Heart right ventricle (tissue), 16 donors: ENCODE measurements around the gene POLR3H. TPM values are rescaled to one million over a fixed set of nuclear protein-coding genes. Genes with fewer than 3 reads are reported as not detected.

ENCODE experiments used
- ATAC-seq, 8 donors: fragments of 200-7000 bp; cut with Tn5 transposase; one replicate each; pipeline ENCODE4 v1.9.1; 2020; ENCODE audit warnings: mild to moderate bottlenecking in 8 of 8, moderate library complexity in 8 of 8, moderate number of reproducible peaks in 1 of 8
- DNase-seq, 2 donors: peaks; one replicate each; pipeline ENCODE4 v3.0.0-alpha.2; 2020
- H3K27ac ChIP-seq, 10 donors: fragments of 200-600 bp; sonication (generic) in 2 of 10; one replicate each; pipeline versions ENCODE4 v1.5.0 to v1.8.0; 2020 to 2022; ENCODE audit warnings: mild to moderate bottlenecking in 3 of 10
- H3K27me3 ChIP-seq, 7 donors: fragments of 200-600 bp; one replicate each; pipeline ENCODE4 v1.8.0; 2021 to 2022; ENCODE audit warnings: mild to moderate bottlenecking in 2 of 7
- H3K36me3 ChIP-seq, 9 donors: fragments of 200-600 bp; sonication (generic) in 1 of 9; one replicate each; pipeline versions ENCODE4 v1.5.0 to v1.8.0; 2020 to 2022; ENCODE audit warnings: mild to moderate bottlenecking in 2 of 9
- H3K4me1 ChIP-seq, 9 donors: fragments of 200-600 bp; sonication (generic) in 1 of 9; one replicate each; pipeline versions ENCODE4 v1.5.0 to v1.8.0; 2020 to 2022; ENCODE audit warnings: mild to moderate bottlenecking in 4 of 9
- H3K4me3 ChIP-seq, 10 donors: fragments of 200-600 bp; sonication (generic) in 2 of 10; one replicate each; pipeline versions ENCODE4 v1.5.0 to v1.8.0; 2020 to 2022; ENCODE audit warnings: mild to moderate bottlenecking in 7 of 10, moderate library complexity in 2 of 10
- H3K9me3 ChIP-seq, 11 donors: fragments of 200-600 bp in 10 of 11; sonication (generic) in 2 of 11; one replicate each; pipeline versions ENCODE4 v1.5.0 to v1.8.0; 2013 to 2022; ENCODE audit warnings: mild to moderate bottlenecking in 2 of 11, control low read depth in 1 of 11, moderate library complexity in 1 of 11
- CTCF ChIP-seq, 9 donors: fragments of 200-600 bp; sonication (generic) in 2 of 9; IDR thresholded peaks; one replicate each; pipeline versions ENCODE4 v1.5.0 to v1.8.0; 2021 to 2022; ENCODE audit warnings: antibody characterized with exemption in 9 of 9, mild to moderate bottlenecking in 5 of 9, moderate library complexity in 1 of 9
- WGBS, 2 donors: extraction: QIAGEN DNeasy Blood & Tissue Kit; methylation state at CpG; one replicate each; pipeline ENCODE4 v1.1.7; 2013; ENCODE audit warnings: inconsistent platforms in 1 of 2; 5-methylcytosine and 5-hydroxymethylcytosine counted together
- intact Hi-C, 10 donors: fragments of 100-400 bp; cut with DNase I; formaldehyde crosslinking; loops; one replicate each; pipeline versions ENCODE4 v1.11.1 to v1.14.2; 2022
- polyA plus RNA-seq, 2 donors: library from polyadenylated mRNA; stranded (reverse); fragments of 200-250 nt; gene quantifications; one replicate each; pipeline ENCODE4 v1.2.3, GENCODE V29; 2013
- total RNA-seq, 10 donors: library from RNA; stranded (reverse); fragmentation: NEBNext Ultra II Directional in 3 of 10; extraction: Animal tissue kit (Norgen Biotek cat#: 25700) in 3 of 10; gene quantifications; one replicate each; pipeline versions ENCODE4 v1.2.1 to v1.2.4, GENCODE V29; 2021 to 2023
- donor health status: Arrhythmogenic right ventricular cardiomyopathy.
- donor health status: ischemic (EF 13 %, LVEDD 7.1; RV severe dilation, severe dysfunction).
- donor health status: healthy with polysubstance abuse.
- donor health status: DM: no; HTN: yes; CAD: no.
- donor health status: DM: no; HTN: no; CAD: no.
- donor health status: ischemic (EF 25% LVEDD 6.9; RV normal size, moderate dysfunction).
- donor health status: ischemic (EF 25% LVEDD 5.7; RV mildly dilated, moderate dysfunction).
- donor health status: healthy.
- donor health status: DM: yes; HTN: yes; CAD: no.
- donor health status: Ischemic cardiomyopathy.
- donor health status: ischemic (EF 35%, LVEDD 5.7; RV mildly dilated, moderate dysfunction).
- donor health status: nonischemic (EF 11% LVEDD 7.7; RV severe dilation, severe dysfunction).
- donor health status: DM: yes; HTN: yes; CAD: no.
- donor health status: PGD.
- donor health status: ischemic (EF 29% LVEDD 5.4; RV normal size, mild dysfunction).
- donor health status: nonischemic (EF 23%, LVEDD 6.1; RV moderate dilation, normal function).

POLR3H gene
- total and polyA plus RNA-seq, 12 donors: 13.3 to 34.9 (median 17.8) TPM

DNA sequence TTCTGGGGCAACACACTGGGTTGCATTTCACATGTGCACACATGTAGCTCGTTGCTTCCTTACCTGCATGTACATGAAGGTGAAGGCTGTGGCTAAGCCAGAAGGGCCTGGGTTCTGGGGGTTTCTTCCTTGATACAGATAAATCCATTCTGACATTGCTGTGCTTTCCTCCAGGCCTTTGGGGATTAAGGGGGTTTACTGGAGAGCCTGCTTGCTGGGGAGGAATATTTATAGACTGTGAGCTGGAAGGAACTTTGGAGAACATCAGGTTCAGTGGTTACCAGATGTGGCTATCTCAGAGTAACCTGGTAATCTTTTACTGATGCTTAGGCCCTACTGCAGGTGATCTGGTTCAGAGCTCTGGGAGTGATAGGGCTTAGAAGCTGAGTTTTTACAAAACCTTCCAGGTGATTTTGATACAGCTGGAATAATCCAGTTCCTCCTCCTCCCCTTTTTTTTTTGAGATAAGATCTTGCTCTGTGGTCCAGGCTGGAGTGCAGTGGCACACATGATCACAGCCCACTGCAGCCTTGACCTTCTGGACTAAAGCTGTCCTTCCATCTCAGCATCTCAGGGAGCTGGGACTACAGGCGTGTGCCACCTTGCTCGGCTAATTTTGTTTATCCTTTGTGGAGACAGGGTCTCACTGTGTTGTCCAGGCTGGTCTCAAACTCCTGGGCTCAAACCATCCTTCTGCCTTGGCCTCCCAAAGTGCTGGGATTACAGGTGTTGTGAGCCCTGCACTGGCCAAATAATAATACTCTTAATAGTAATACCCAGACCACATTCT, 55.5 kb downstream of the POLR3H start:
- H3K4me3 ChIP-seq: no peak overlapping the region
- H3K36me3 ChIP-seq: peaks cover 0 to 2% (median 0%) of the 10 kb centered on the region in 9 donors
- TF ChIP-seq CTCF (IDR thresholded peaks at IDR 0.05): no peak
- peaks cover 19 to 100% (median 85%) of the 10 kb centered on the region in 9 donors for H3K4me1 ChIP-seq
- no peak for ATAC-seq
- no peaks in the 10 kb centered on the region for H3K9me3 ChIP-seq
- H3K27me3 ChIP-seq: no peaks in the 10 kb centered on the region
- peak overlapping the region in 8 of 10 donors; percentile 1 to 74 (median 49) for H3K27ac ChIP-seq
- 59 to 65% methylated on average over 3 of the region's 3 CpGs for WGBS, 2 donors
- no peak for DNase-seq
- intact Hi-C loops: no loop called here

DNA sequence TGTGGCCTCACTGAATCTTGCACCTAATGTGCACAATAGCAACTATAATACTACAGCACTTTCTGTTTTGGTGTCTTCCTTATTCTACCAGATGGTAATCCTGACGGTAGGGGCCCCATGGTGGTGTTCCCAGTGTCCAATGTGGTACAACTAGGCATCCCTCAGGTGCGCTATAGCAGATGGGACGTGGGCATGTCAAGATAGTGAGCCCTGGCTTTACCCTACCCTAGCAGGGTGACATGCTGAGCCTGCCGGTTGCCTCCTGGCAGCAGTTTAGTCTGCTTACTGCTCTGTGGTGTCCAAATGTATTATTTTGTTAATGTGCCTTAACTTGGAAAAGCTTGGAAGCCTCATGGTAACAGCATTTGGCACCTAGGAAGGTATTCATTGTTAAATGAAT, 56.2 kb downstream of the POLR3H start:
- 56 to 60% methylated on average over 4 of the region's 4 CpGs for WGBS, 2 donors
- DNase-seq (no peak), ATAC-seq (no peak)
- intact Hi-C loops: no loop called here
- H3K36me3 ChIP-seq: peaks cover 0 to 2% (median 0%) of the 10 kb centered on the region in 9 donors
- peak overlapping the region in 6 of 10 donors; percentile 9 to 74 (median 62) for H3K27ac ChIP-seq
- H3K4me1 ChIP-seq: peaks cover 19 to 100% (median 85%) of the 10 kb centered on the region in 9 donors
- H3K9me3 ChIP-seq: no peaks in the 10 kb centered on the region
- TF ChIP-seq CTCF (IDR thresholded peaks at IDR 0.05): no peak
- H3K4me3 ChIP-seq: no peak overlapping the region
- H3K27me3 ChIP-seq: no peaks in the 10 kb centered on the region

DNA sequence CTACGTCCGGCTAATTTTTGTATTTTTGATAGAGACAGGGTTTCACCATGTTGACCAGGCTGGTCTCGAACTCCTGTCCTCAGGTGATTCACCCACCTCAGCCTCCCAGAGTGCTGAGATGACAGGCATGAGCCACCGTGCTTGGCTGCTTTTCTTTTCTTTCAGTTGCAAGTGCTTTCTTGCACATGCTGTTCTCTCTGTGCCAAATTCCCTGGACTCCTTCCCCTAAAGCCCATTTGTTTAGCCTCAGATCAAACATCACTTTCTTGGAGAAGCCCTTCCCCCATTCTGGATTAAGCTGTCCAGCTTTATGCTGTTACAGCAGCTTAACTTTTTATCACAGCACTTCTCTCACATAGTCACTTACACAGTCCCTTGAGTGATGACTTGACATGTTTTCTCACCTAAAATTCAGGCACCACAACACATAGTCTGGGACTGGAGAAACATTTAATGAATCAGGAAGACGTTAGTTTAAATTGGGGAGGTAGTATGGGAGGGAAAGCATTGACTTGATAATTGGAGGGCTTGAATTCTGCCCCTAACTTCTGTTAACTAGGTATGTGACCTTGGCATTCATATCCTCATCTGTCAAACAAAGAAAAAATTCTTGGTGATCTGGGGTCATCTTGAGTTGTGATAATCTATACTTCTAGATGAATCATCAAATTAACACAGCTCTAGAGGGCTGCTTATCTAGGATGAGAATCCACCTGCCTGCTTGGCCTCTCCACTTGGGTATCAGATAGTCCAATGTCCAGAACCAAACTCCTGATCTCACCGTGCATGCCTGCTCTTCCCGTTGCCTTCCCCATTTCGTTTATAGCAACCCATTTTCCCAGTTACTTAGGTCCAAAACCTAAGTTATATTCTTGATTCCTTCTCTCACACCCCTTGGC, 57.0 kb downstream of the POLR3H start:
- ATAC-seq (no peak), DNase-seq (no peak)
- H3K27me3 ChIP-seq: no peaks in the 10 kb centered on the region
- no peak for TF ChIP-seq CTCF (IDR thresholded peaks at IDR 0.05)
- H3K36me3 ChIP-seq: peaks cover 0 to 2% (median 0%) of the 10 kb centered on the region in 9 donors
- H3K4me1 ChIP-seq: peaks cover 21 to 100% (median 86%) of the 10 kb centered on the region in 9 donors
- H3K4me3 ChIP-seq: no peak overlapping the region
- H3K9me3 ChIP-seq: no peaks in the 10 kb centered on the region
- 49 to 63% methylated on average over 8 of the region's 8 CpGs for WGBS, 2 donors
- intact Hi-C loops: no loop called here
- H3K27ac ChIP-seq: peak overlapping the region in 7 of 10 donors; percentile 7 to 73 (median 32)

GRCh38 chr22:41485033-41485432, 59.2 kb downstream of the POLR3H start:
- H3K27me3 ChIP-seq: no peaks in the 10 kb centered on the region
- H3K27ac ChIP-seq: peak overlapping the region in 4 of 10 donors; percentile 17 to 73 (median 29)
- no peak for TF ChIP-seq CTCF (IDR thresholded peaks at IDR 0.05)
- WGBS, 2 donors: 62 to 63% methylated on average over 7 of the region's 7 CpGs
- intact Hi-C loops: no loop called here
- DNase-seq: no peak
- H3K4me1 ChIP-seq: peaks cover 30 to 100% (median 87%) of the 10 kb centered on the region in 9 donors
- no peak overlapping the region for H3K4me3 ChIP-seq
- ATAC-seq: no peak
- H3K36me3 ChIP-seq: peaks cover 0 to 2% (median 0%) of the 10 kb centered on the region in 9 donors
- H3K9me3 ChIP-seq: no peaks in the 10 kb centered on the region
